Loucy (cell line): ENCODE measurements around the gene PLIN3.

Experiments used
- CTCF ChIP-seq: fragments of 200-600 bp; sonication (generic); conservative IDR thresholded peaks from 2 replicates; pipeline ENCODE4 v1.5.1; 2014; ENCODE audit warnings: mild to moderate bottlenecking, antibody characterized with exemption, low read length
- EZH2phosphoT487 ChIP-seq: fragments of 200-600 bp; IDR thresholded peaks from 2 replicates; pipeline ENCODE4 v1.6.1; 2018; ENCODE audit warnings: antibody characterized with exemption, mild to moderate bottlenecking, moderate library complexity, borderline replicate concordance

- no peak for TF ChIP-seq CTCF
- no peak for TF ChIP-seq EZH2phosphoT487
Observed at GRCh38 chr19:4817467-4818277, 49.8 kb downstream of the PLIN3 start.
